ENCODE results near the gene AMPH. TPM values are rescaled to one million over a fixed set of nuclear protein-coding genes. Genes with fewer than 3 reads are reported as not detected.
"Not testable (repeated sequence)": the region's sequence is repeated elsewhere in the genome, so short reads cannot be mapped to it uniquely, and the experiment has no call there.

The AMPH gene
- total and polyA plus RNA-seq, 11 donors, result 0.46 to 5.3 (median 3.1) TPM

GRCh38 chr7:38410056-38410455, 221.1 kb downstream of the AMPH start:
- Histone ChIP-seq H3K36me3 (no peaks in the 10 kb centered on the region), H3K4me1 (no peaks in the 10 kb centered on the region), H3K27me3 (no peaks in the 10 kb centered on the region), H3K4me3 (no peak overlapping the region), H3K9me3 (peaks cover 0 to 10% (median 2%) of the 10 kb centered on the region in 12 donors), H3K27ac (no peak overlapping the region)
- WGBS, 4 donors, result 30 to 85% (median 59%) methylated on average over 2 of the region's 2 CpGs
- ATAC-seq (no peak), DNase-seq (no peak)
- intact Hi-C loops (cut with DNase I), result loop anchor here in 1 of 10 donors (10.0 kb wide), 1 partner anchor 335 kb away; no protein-coding TSS in a partner anchor
- TF ChIP-seq CTCF (IDR thresholded peaks at IDR 0.05), result no peak
- TF ChIP-seq POLR2A (IDR thresholded peaks at IDR 0.05), result no peak

GRCh38 chr7:38409531-38409930, 221.6 kb downstream of the AMPH start:
- no peak overlapping the region for H3K27ac ChIP-seq
- WGBS, 4 donors, result 93% methylated on average over 6 of the region's 6 CpGs
- H3K4me1 ChIP-seq, result no peaks in the 10 kb centered on the region
- DNase-seq (no peak), ATAC-seq (no peak)
- intact Hi-C loops (cut with DNase I), result loop anchor here in 2 of 10 donors (10.0 kb wide), 2 partner anchors 335 to 1105 kb away; no protein-coding TSS in a partner anchor
- no peaks in the 10 kb centered on the region for H3K27me3 ChIP-seq
- H3K36me3 ChIP-seq, result no peaks in the 10 kb centered on the region
- TF ChIP-seq CTCF (IDR thresholded peaks at IDR 0.05), result no peak
- TF ChIP-seq POLR2A (IDR thresholded peaks at IDR 0.05), result no peak
- no peak overlapping the region for H3K4me3 ChIP-seq
- H3K9me3 ChIP-seq, result peaks cover 0 to 15% (median 4%) of the 10 kb centered on the region in 12 donors

GRCh38 chr7:38398725-38399321, 232.3 kb downstream of the AMPH start:
- Histone ChIP-seq H3K9me3 (no peaks in the 10 kb centered on the region), H3K27ac (no peak overlapping the region), H3K4me3 (no peak overlapping the region), H3K36me3 (no peaks in the 10 kb centered on the region), H3K4me1 (peaks cover 0 to 8% (median 0%) of the 10 kb centered on the region in 12 donors), H3K27me3 (no peaks in the 10 kb centered on the region)
- peak in 2 of 4 donors; percentile 46 to 70 for ATAC-seq
- intact Hi-C loops (cut with DNase I), result loop anchor here in 9 of 10 donors (2.0 to 10.0 kb wide), 8 partner anchors 258 to 1126 kb away; no protein-coding TSS in a partner anchor
- peak in 3 of 5 donors; percentile 28 to 66 (median 41) for DNase-seq
- 5 to 10% (median 10%) methylated on average over 9 of the region's 9 CpGs for WGBS, 4 donors
- TF ChIP-seq POLR2A (IDR thresholded peaks at IDR 0.05), result no peak
- peak; percentile 75 to 97 (median 90) for TF ChIP-seq CTCF (IDR thresholded peaks at IDR 0.05)

GRCh38 chr7:38396852-38397251, 234.3 kb downstream of the AMPH start:
- Histone ChIP-seq H3K36me3 (no peaks in the 10 kb centered on the region), H3K27ac (no peak overlapping the region), H3K27me3 (no peaks in the 10 kb centered on the region), H3K4me1 (peaks cover 0 to 9% (median 0%) of the 10 kb centered on the region in 12 donors), H3K4me3 (no peak overlapping the region), H3K9me3 (no peaks in the 10 kb centered on the region)
- TF ChIP-seq CTCF (IDR thresholded peaks at IDR 0.05) (no peak), POLR2A (IDR thresholded peaks at IDR 0.05) (no peak)
- 89 to 92% (median 91%) methylated on average over 2 of the region's 2 CpGs for WGBS, 4 donors
- ATAC-seq (no peak), DNase-seq (no peak)
- intact Hi-C loops (cut with DNase I), result loop anchor here in 7 of 10 donors (5.0 to 10.0 kb wide), 7 partner anchors 260 to 1128 kb away; no protein-coding TSS in a partner anchor

- ATAC-seq, H3K27ac ChIP-seq, H3K4me3 ChIP-seq, H3K27me3 ChIP-seq, H3K4me1 ChIP-seq, DNase-seq, H3K36me3 ChIP-seq, H3K9me3 ChIP-seq: not testable (repeated sequence)
- 90 to 95% (median 92%) methylated on average over 1 of the region's 1 CpG for WGBS, 4 donors
- intact Hi-C loops (cut with DNase I), result loop anchor here in 7 of 10 donors (5.0 to 10.0 kb wide), 7 partner anchors 261 to 1129 kb away; no protein-coding TSS in a partner anchor
These were observed 235.1 kb downstream of the AMPH start for GRCh38 chr7:38395921-38396552.
